Bronchial smooth muscle cell (primary cell): ENCODE data around the gene CPT1C. TPM values are rescaled to one million over a fixed set of nuclear protein-coding genes. Genes with fewer than 3 reads are reported as not detected.

ENCODE experiments used
- total RNA-seq: library from RNA; depleted of rRNA; stranded (reverse); fragments of >200 nt; gene quantifications from 2 replicates; pipeline ENCODE4 v1.2.1, GENCODE V29; 2014

CPT1C gene
- 26.6 and 34.5 TPM in 2 replicates for total RNA-seq

GRCh38 chr19:49690656-49691242 lies at the start of gene CPT1C:
CPT1C (plus strand) TSS chr19:49691116; CDS start chr19:49692253, 1,137 bp downstream.

GRCh38 chr19:49641688-49642491 lies 49.0 kb upstream of the CPT1C start, which contains the start of gene SCAF1:
SCAF1 (plus strand) TSS chr19:49642209; CDS start chr19:49645027, 2,818 bp downstream.

GRCh38 chr19:49665351-49666119 lies 25.4 kb upstream of the CPT1C start, which contains the start of the genes BCL2L12 and IRF3:
BCL2L12 (plus strand) TSS chr19:49665933; CDS start chr19:49666693, 760 bp downstream.
IRF3 (minus strand) TSS chr19:49665857; CDS start chr19:49664838, 1,019 bp downstream.

GRCh38 chr19:49677231-49677900 lies 13.6 kb upstream of the CPT1C start, which contains the start of gene PRMT1:
PRMT1 (plus strand) TSS chr19:49677271; CDS start chr19:49677281, 10 bp downstream.

GRCh38 chr19:49689133-49690078 lies 1.5 kb upstream of the CPT1C start, which contains the start of gene ADM5:
ADM5 (plus strand) TSS chr19:49689594; CDS start chr19:49689838, 244 bp downstream.

GRCh38 chr19:49763230-49763629 lies 72.3 kb downstream of the CPT1C start, which contains the start of gene TSKS:
TSKS (minus strand) TSS chr19:49763306; CDS start chr19:49763247, 59 bp downstream.

Other genes with a start within 250 kb of the CPT1C start
- under 0.01 and 0.16 TPM in 2 replicates for gene SLC17A7, start 249.6 kb upstream of the CPT1C start, total RNA-seq
- 101 and 120 TPM in 2 replicates for gene PIH1D1, start 239.3 kb upstream of the CPT1C start, total RNA-seq
- 21.6 and 26.2 TPM in 2 replicates for gene ALDH16A1, start 237.9 kb upstream of the CPT1C start, total RNA-seq
- gene FLT3LG, start 216.9 kb upstream of the CPT1C start, total RNA-seq: 4.9 and 5.3 TPM in 2 replicates
- gene RPL13A, start 203.5 kb upstream of the CPT1C start, total RNA-seq: 2,925 and 3,389 TPM in 2 replicates
- 3,049 and 4,360 TPM in 2 replicates for gene RPS11, start 194.7 kb upstream of the CPT1C start, total RNA-seq
- 46.5 and 81.8 TPM in 2 replicates for gene FCGRT, start 178.5 kb upstream of the CPT1C start, total RNA-seq
- 231 and 301 TPM in 2 replicates for gene RCN3, start 163.1 kb upstream of the CPT1C start, total RNA-seq
- 96.1 and 100 TPM in 2 replicates for gene NOSIP, start 110.6 kb upstream of the CPT1C start, total RNA-seq
- gene PRRG2, start 109.8 kb upstream of the CPT1C start, total RNA-seq: 0.32 and 1.0 TPM in 2 replicates
- 1.2 and 1.3 TPM in 2 replicates for gene PRR12, start 99.9 kb upstream of the CPT1C start, total RNA-seq
- gene RRAS, start 51.0 kb upstream of the CPT1C start, total RNA-seq: 40.7 and 48.1 TPM in 2 replicates
- gene SCAF1, start 48.9 kb upstream of the CPT1C start, total RNA-seq: 6.7 and 9.0 TPM in 2 replicates
- 59.2 and 59.9 TPM in 2 replicates for gene IRF3, start 25.3 kb upstream of the CPT1C start, total RNA-seq
- 0.52 and 1.6 TPM in 2 replicates for gene BCL2L12, start 25.2 kb upstream of the CPT1C start, total RNA-seq
- 314 and 403 TPM in 2 replicates for gene PRMT1, start 13.8 kb upstream of the CPT1C start, total RNA-seq
- 0.17 and 0.47 TPM in 2 replicates for gene ADM5, start 1.5 kb upstream of the CPT1C start, total RNA-seq
- gene TSKS, start 72.2 kb downstream of the CPT1C start, total RNA-seq: 0.26 and 0.32 TPM in 2 replicates
- gene AP2A1, start 75.9 kb downstream of the CPT1C start, total RNA-seq: 69.2 and 78.0 TPM in 2 replicates
- gene FUZ, start 122.2 kb downstream of the CPT1C start, total RNA-seq: 28.5 and 33.1 TPM in 2 replicates
- 13.2 and 13.3 TPM in 2 replicates for gene MED25, start 127.2 kb downstream of the CPT1C start, total RNA-seq
- 61.8 and 67.4 TPM in 2 replicates for gene PTOV1, start 160.0 kb downstream of the CPT1C start, total RNA-seq
- gene PNKP, start 176.5 kb downstream of the CPT1C start, total RNA-seq: 31.1 and 38.3 TPM in 2 replicates
- gene AKT1S1, start 186.2 kb downstream of the CPT1C start, total RNA-seq: 9.2 and 9.6 TPM in 2 replicates
- gene TBC1D17, start 186.6 kb downstream of the CPT1C start, total RNA-seq: 10.8 and 11.5 TPM in 2 replicates
- 0.47 and 0.52 TPM in 2 replicates for gene IL4I1, start 205.8 kb downstream of the CPT1C start, total RNA-seq
- gene ATF5, start 238.1 kb downstream of the CPT1C start, total RNA-seq: 11.7 and 32.0 TPM in 2 replicates
- gene NUP62, start 238.4 kb downstream of the CPT1C start, total RNA-seq: 13.7 and 14.3 TPM in 2 replicates